A549 (cell line): ENCODE data around the gene FHIT.

Source experiments
- CEBPB ChIP-seq, 2 experiments: fragments of >200 bp in 1 of 2; sonication (Bioruptor Twin) in 1 of 2; formaldehyde crosslinking in 1 of 2; IDR thresholded peaks; 2 replicates each; pipeline ENCODE4 v1.6.1; 2012 to 2016
- KDM1A ChIP-seq: fragments of 200-600 bp; sonication (generic); IDR thresholded peaks from 2 replicates; pipeline ENCODE4 v1.6.1; 2016; ENCODE audit warnings: low read depth, mild to moderate bottlenecking

GRCh38 chr3:60650171-60650570 lies 601.1 kb downstream of the FHIT start:
- no peak for TF ChIP-seq CEBPB (IDR thresholded peaks at IDR 0.05)
- no peak for TF ChIP-seq KDM1A
